ENCODE data around the gene ADAMTS12. TPM values are rescaled to one million over a fixed set of nuclear protein-coding genes. Genes with fewer than 3 reads are reported as not detected.

Gene ADAMTS12
- total RNA-seq, 6 experiments from 2014 or later, result 1.1 to 3.9 (median 1.7) TPM

DNA sequence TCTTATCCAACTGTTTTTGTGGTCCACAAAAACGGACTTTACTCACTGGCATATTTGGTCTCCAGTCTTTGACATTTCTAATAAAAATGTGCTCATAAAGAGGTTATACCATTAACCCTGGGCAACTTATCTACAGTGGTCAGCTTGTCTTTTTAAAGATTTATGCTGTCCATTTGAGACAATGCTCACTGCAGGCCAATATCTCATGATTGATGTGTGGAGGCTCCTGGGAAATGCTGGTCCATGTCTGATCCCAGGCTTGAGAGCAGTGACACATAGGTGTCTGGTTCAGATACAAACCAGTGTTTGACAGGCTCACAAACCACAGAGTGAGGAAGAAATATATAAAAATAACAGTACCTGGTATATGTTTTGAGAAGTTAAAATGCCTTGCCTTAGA lies 270.3 kb downstream of the ADAMTS12 start:
- H3K27me3 ChIP-seq, result no peaks in the 10 kb centered on the region
- no peaks in the 10 kb centered on the region for H3K9me3 ChIP-seq
- TF ChIP-seq, protein P1, sequence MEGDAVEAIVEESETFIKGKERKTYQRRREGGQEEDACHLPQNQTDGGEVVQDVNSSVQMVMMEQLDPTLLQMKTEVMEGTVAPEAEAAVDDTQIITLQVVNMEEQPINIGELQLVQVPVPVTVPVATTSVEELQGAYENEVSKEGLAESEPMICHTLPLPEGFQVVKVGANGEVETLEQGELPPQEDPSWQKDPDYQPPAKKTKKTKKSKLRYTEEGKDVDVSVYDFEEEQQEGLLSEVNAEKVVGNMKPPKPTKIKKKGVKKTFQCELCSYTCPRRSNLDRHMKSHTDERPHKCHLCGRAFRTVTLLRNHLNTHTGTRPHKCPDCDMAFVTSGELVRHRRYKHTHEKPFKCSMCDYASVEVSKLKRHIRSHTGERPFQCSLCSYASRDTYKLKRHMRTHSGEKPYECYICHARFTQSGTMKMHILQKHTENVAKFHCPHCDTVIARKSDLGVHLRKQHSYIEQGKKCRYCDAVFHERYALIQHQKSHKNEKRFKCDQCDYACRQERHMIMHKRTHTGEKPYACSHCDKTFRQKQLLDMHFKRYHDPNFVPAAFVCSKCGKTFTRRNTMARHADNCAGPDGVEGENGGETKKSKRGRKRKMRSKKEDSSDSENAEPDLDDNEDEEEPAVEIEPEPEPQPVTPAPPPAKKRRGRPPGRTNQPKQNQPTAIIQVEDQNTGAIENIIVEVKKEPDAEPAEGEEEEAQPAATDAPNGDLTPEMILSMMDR (IDR thresholded peaks at IDR 0.05), result no peak
- no peak for TF ChIP-seq POLR2A (IDR thresholded peaks at IDR 0.05)
- ATAC-seq (no peak), DNase-seq (no peak)
- 58% methylated on average over 1 of the region's 1 CpG for WGBS (ENCODE audit: insufficient coverage, low coverage, low lambda C conversion rate, missing lambda C conversion rate)
- no peaks in the 10 kb centered on the region for H3K4me1 ChIP-seq
- H3K27ac ChIP-seq, result no peak overlapping the region
- no peak overlapping the region for H3K4me3 ChIP-seq
- no peaks in the 10 kb centered on the region for H3K36me3 ChIP-seq
- intact Hi-C loops (cut with DNase I), result no loop called here

DNA sequence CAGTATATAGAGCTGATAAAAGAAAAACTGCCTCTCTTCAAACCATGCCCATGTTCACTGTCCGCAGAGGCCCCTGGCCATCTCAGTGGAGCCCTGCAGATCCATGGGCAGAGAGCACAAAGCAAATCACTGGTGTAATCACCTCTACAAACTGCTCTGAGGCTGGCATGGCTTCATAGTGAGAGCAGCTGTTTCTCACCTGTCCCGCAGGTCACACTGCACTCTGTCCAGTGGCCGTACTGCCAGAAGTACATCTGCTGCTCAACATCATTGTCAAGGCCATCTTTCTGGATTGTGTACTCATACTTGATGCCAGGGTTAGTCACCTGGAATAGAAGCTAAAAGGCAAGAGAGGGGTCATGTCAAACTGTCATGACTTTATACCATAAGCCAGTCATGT lies 277.8 kb downstream of the ADAMTS12 start:
- 73% methylated on average over 3 of the region's 3 CpGs for WGBS (ENCODE audit: insufficient coverage, low coverage, low lambda C conversion rate, missing lambda C conversion rate)
- Histone ChIP-seq H3K27ac (no peak overlapping the region), H3K4me1 (no peaks in the 10 kb centered on the region), H3K4me3 (no peak overlapping the region), H3K36me3 (no peaks in the 10 kb centered on the region), H3K9me3 (no peaks in the 10 kb centered on the region), H3K27me3 (no peaks in the 10 kb centered on the region)
- DNase-seq, result no peak
- no peak for ATAC-seq
- intact Hi-C loops (cut with DNase I), result no loop called here
- TF ChIP-seq, protein P1 (IDR thresholded peaks at IDR 0.05), result no peak
- no peak for TF ChIP-seq POLR2A (IDR thresholded peaks at IDR 0.05)

DNA sequence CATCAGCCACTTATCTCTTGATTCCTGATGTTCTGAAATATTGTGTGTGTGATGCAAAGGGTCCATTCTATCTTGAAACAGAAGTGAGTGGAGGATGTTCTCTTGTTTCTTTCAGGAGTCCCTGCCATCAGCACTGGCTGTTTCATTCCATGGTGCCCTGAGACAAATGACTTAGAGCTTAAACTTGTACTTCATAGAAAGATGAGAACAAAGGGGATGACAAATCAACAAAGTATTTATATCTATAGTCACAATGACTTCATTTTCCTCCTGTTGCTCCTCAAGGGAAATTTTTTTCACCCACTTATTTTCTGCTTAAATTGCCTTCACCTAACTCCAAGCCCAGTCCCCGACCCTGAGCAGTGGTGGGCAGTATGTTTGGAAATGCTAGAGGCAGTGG lies 279.4 kb downstream of the ADAMTS12 start:
- WGBS (ENCODE audit: insufficient coverage, low coverage, low lambda C conversion rate, missing lambda C conversion rate), result 50% methylated on average over 1 of the region's 1 CpG
- no peaks in the 10 kb centered on the region for H3K9me3 ChIP-seq
- H3K36me3 ChIP-seq, result no peaks in the 10 kb centered on the region
- intact Hi-C loops (cut with DNase I), result no loop called here
- no peaks in the 10 kb centered on the region for H3K4me1 ChIP-seq
- H3K27ac ChIP-seq, result no peak overlapping the region
- TF ChIP-seq POLR2A (IDR thresholded peaks at IDR 0.05), result no peak
- TF ChIP-seq, protein P1 (IDR thresholded peaks at IDR 0.05), result no peak
- H3K27me3 ChIP-seq, result no peaks in the 10 kb centered on the region
- DNase-seq (no peak), ATAC-seq (no peak)
- H3K4me3 ChIP-seq, result no peak overlapping the region

DNA sequence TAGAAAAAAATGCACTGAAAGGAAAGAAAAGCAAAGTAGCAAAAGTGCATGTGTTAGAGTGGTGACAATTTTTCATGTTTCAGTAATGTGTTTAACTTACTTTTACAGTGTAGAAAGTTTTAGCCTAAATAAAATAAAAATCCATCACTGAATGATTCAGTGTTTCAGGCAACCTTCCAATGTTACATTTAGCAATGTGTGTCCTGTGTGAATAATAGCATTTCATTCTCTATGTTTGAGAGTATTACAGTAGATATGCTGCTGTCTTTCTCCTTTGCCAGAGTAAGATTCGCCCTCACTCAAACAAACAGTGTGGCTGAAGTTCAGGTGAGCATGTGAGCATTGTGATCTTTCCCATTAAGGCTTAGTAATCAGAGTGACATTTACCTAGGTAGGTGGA lies 279.9 kb downstream of the ADAMTS12 start:
- no peak for ATAC-seq
- intact Hi-C loops (cut with DNase I), result no loop called here

More for the DNA sequence above, 279.9 kb downstream of the ADAMTS12 start:
- TF ChIP-seq, protein P1 (IDR thresholded peaks at IDR 0.05), result no peak
- TF ChIP-seq POLR2A (IDR thresholded peaks at IDR 0.05), result no peak
- no peaks in the 10 kb centered on the region for H3K36me3 ChIP-seq
- no peaks in the 10 kb centered on the region for H3K9me3 ChIP-seq
- DNase-seq, result no peak
- H3K27ac ChIP-seq, result no peak overlapping the region
- no CpG with 5 or more reads among the region's 1 CpG for WGBS (ENCODE audit: insufficient coverage, low coverage, low lambda C conversion rate, missing lambda C conversion rate)
- H3K4me3 ChIP-seq, result no peak overlapping the region
- no peaks in the 10 kb centered on the region for H3K27me3 ChIP-seq
- no peaks in the 10 kb centered on the region for H3K4me1 ChIP-seq
